H1 (cell line): ENCODE measurements around the gene CDRT4. TPM values are rescaled to one million over a fixed set of nuclear protein-coding genes. Genes with fewer than 3 reads are reported as not detected.

Experiments
- CTCF ChIA-PET: fragments of 300-600 bp; sonication (Branson Sonifier 250); formaldehyde crosslinking; loops from one replicate; lab custom pipeline; 2021; ENCODE audit not compliant: partially characterized antibody; lab: Charles Lee
- POLR2A ChIA-PET: fragments of 300-600 bp; sonication (Branson Sonifier 250); formaldehyde crosslinking; loops from one replicate; lab custom pipeline; 2021; ENCODE audit warnings: inconsistent platforms; ENCODE audit not compliant: partially characterized antibody; lab: Charles Lee
- DNase-seq, 2 experiments: peaks; one replicate each; pipeline versions ENCODE4 v3.0.0 to v3.0.0-alpha.2; 2010 to 2022; ENCODE audit warnings: low spot score in 2 of 2, low read depth in 1 of 2, mixed read lengths in 1 of 2
- FAIRE-seq: peaks from 2 replicates; lab custom pipeline; 2011; peaks lifted over from hg19 to GRCh38; lab: Jason Lieb, UNC
- H2AFZ ChIP-seq: 2 replicates; pipeline ENCODE4 v1.8.1; 2012; ENCODE audit warnings: low read length, inconsistent platforms
- H2AK5ac ChIP-seq: 2 replicates; pipeline ENCODE4 v1.6.1; 2013; ENCODE audit warnings: low read depth, low read length
- H2BK120ac ChIP-seq: replicated peaks from 2 replicates; pipeline ENCODE3; 2013; ENCODE audit warnings: low read depth, low read length, inconsistent platforms
- H2BK12ac ChIP-seq: 2 replicates; pipeline ENCODE4 v1.6.1; 2013; ENCODE audit warnings: low read depth, low read length
- H2BK15ac ChIP-seq: 2 replicates; pipeline ENCODE4 v1.6.1; 2013; ENCODE audit warnings: low read length
- H2BK20ac ChIP-seq: 2 replicates; pipeline ENCODE4 v1.6.1; 2013; ENCODE audit warnings: low read length
- H2BK5ac ChIP-seq: 2 replicates; pipeline ENCODE4 v1.6.1; 2013; ENCODE audit warnings: low read depth, low read length
- H3K14ac ChIP-seq: 2 replicates; pipeline ENCODE4 v1.6.1; 2013; ENCODE audit warnings: inconsistent platforms; ENCODE audit not compliant: insufficient read length
- H3K18ac ChIP-seq: 2 replicates; pipeline ENCODE4 v1.6.1; 2013; ENCODE audit warnings: low read length; ENCODE audit errors: extremely low read depth
- H3K23ac ChIP-seq: 2 replicates; pipeline ENCODE4 v1.6.1; 2013; ENCODE audit warnings: inconsistent platforms; ENCODE audit not compliant: insufficient read length
- H3K23me2 ChIP-seq: 2 replicates; pipeline ENCODE4 v1.6.1; 2013; ENCODE audit warnings: low read depth, low read length
- H3K27ac ChIP-seq: 2 replicates; pipeline ENCODE4 v1.6.1; 2011; ENCODE audit warnings: low read depth, low read length, inconsistent platforms
- H3K27me3 ChIP-seq, 4 experiments: replicated peaks in 1 of 4; 1 replicate in 1 of 4; 2 replicates in 3 of 4; pipeline versions ENCODE4 v1.6.1 to v1.8.1; 2011 to 2013; ENCODE audit warnings: low read length in 3 of 4, mild to moderate bottlenecking in 3 of 4, inconsistent platforms in 2 of 4, mixed read lengths in 2 of 4, moderate library complexity in 1 of 4; ENCODE audit not compliant: control insufficient read depth in 3 of 4, insufficient read depth in 3 of 4; ENCODE audit errors: extremely low read depth in 1 of 4
- H3K36me3 ChIP-seq, 4 experiments: 2 replicates each; pipeline versions ENCODE4 v1.6.1 to v1.8.1; 2011 to 2013; ENCODE audit warnings: mild to moderate bottlenecking in 4 of 4, low read length in 3 of 4, moderate library complexity in 2 of 4, control low read depth in 1 of 4, inconsistent platforms in 1 of 4; ENCODE audit not compliant: insufficient read depth in 4 of 4, control insufficient read depth in 2 of 4
- H3K4ac ChIP-seq: replicated peaks from 2 replicates; pipeline ENCODE3; 2013; ENCODE audit warnings: low read length, low read depth, mixed read lengths, inconsistent platforms; ENCODE audit not compliant: insufficient read length
- H3K4me1 ChIP-seq, 4 experiments: replicated peaks in 1 of 4; 1 replicate in 1 of 4; 2 replicates in 3 of 4; pipeline versions ENCODE4 v1.6.1 to v1.8.1; 2011 to 2013; ENCODE audit warnings: low read length in 3 of 4, inconsistent platforms in 2 of 4, mixed read lengths in 1 of 4; ENCODE audit not compliant: insufficient read depth in 4 of 4, control insufficient read depth in 3 of 4
- H3K4me2 ChIP-seq, 2 experiments: 2 replicates each; pipeline versions ENCODE4 v1.6.1 to v1.8.1; 2011 to 2013; ENCODE audit warnings: low read depth in 2 of 2, low read length in 2 of 2, control low read depth in 1 of 2, inconsistent platforms in 1 of 2, mild to moderate bottlenecking in 1 of 2; ENCODE audit not compliant: insufficient read depth in 1 of 2
- H3K4me3 ChIP-seq, 4 experiments: fragments of 200-600, 300-600 bp in 1 of 4; sonication (generic), shearing (Covaris generic), sonication (Bioruptor Twin) in 1 of 4; 2 replicates each; pipeline versions ENCODE4 v1.5.1 to v1.8.1; 2011 to 2016; ENCODE audit warnings: low read length in 4 of 4, low read depth in 3 of 4, control low read depth in 2 of 4, inconsistent platforms in 2 of 4, mild to moderate bottlenecking in 2 of 4, mixed read lengths in 1 of 4, moderate library complexity in 1 of 4; ENCODE audit not compliant: insufficient read depth in 2 of 4; ENCODE audit errors: extremely low read depth in 1 of 4
- H3K56ac ChIP-seq: replicated peaks from 2 replicates; pipeline ENCODE3; 2013; ENCODE audit warnings: low read depth, mild to moderate bottlenecking, mixed read lengths, low read length, inconsistent platforms; ENCODE audit not compliant: insufficient read length
- H3K79me1 ChIP-seq: 2 replicates; pipeline ENCODE4 v1.6.1; 2013; ENCODE audit warnings: low read depth, low read length, control low read depth
- H3K79me2 ChIP-seq, 2 experiments: 2 replicates each; pipeline versions ENCODE4 v1.6.1 to v1.8.1; 2012 to 2013; ENCODE audit warnings: low read length in 2 of 2, mild to moderate bottlenecking in 2 of 2, inconsistent platforms in 1 of 2; ENCODE audit not compliant: insufficient read depth in 2 of 2, control insufficient read depth in 1 of 2
- H3K9ac ChIP-seq, 4 experiments: replicated peaks in 1 of 4; 1 replicate in 1 of 4; 2 replicates in 3 of 4; pipeline versions ENCODE4 v1.6.1 to v1.8.1; 2011 to 2013; ENCODE audit warnings: low read depth in 3 of 4, low read length in 3 of 4, control low read depth in 2 of 4, mild to moderate bottlenecking in 2 of 4, moderate library complexity in 2 of 4, inconsistent platforms in 1 of 4; ENCODE audit errors: extremely low read depth in 1 of 4
- H3K9me3 ChIP-seq, 2 experiments: 2 replicates each; pipeline versions ENCODE4 v1.6.1 to v1.8.1; 2012 to 2013; ENCODE audit warnings: mild to moderate bottlenecking in 2 of 2, moderate library complexity in 2 of 2, control low read depth in 1 of 2, inconsistent platforms in 1 of 2, low read depth in 1 of 2, low read length in 1 of 2, mixed read lengths in 1 of 2; ENCODE audit not compliant: insufficient read depth in 2 of 2
- H4K20me1 ChIP-seq, 2 experiments: replicated peaks in 1 of 2; 2 replicates each; pipeline versions ENCODE3 to v1.8.1; 2011 to 2013; ENCODE audit warnings: inconsistent platforms in 2 of 2, low read length in 2 of 2, mild to moderate bottlenecking in 1 of 2; ENCODE audit not compliant: insufficient read depth in 2 of 2, control insufficient read depth in 1 of 2
- H4K5ac ChIP-seq: 2 replicates; pipeline ENCODE4 v1.6.1; 2013; ENCODE audit warnings: low read length, low read depth, mixed read lengths, inconsistent platforms; ENCODE audit not compliant: insufficient read length
- H4K8ac ChIP-seq: 2 replicates; pipeline ENCODE4 v1.8.0; 2013; ENCODE audit warnings: mild to moderate bottlenecking, moderate library complexity, low read length, inconsistent platforms; ENCODE audit not compliant: insufficient read depth; ENCODE audit errors: extremely low read depth
- H4K91ac ChIP-seq: replicated peaks from 2 replicates; pipeline ENCODE3; 2013; ENCODE audit warnings: low read length, mixed read lengths, inconsistent platforms; ENCODE audit not compliant: insufficient read length
- ASH2L ChIP-seq: fragments of 200-600, 300-600 bp; sonication (generic); IDR thresholded peaks from one replicate; pipeline ENCODE4 v1.7.1; 2017; ENCODE audit warnings: low read length
- BACH1 ChIP-seq: IDR thresholded peaks from 2 replicates; pipeline ENCODE4 v1.6.1; 2012; ENCODE audit warnings: low read length, improper control_type of control experiment
- CHD2 ChIP-seq: IDR thresholded peaks from 2 replicates; pipeline ENCODE4 v1.6.1; 2012; ENCODE audit warnings: low read length, improper control_type of control experiment
- MAFK ChIP-seq: IDR thresholded peaks from 2 replicates; pipeline ENCODE4 v1.6.1; 2012; ENCODE audit warnings: low read depth, mild to moderate bottlenecking, improper control_type of control experiment, low read length
- POLR2AphosphoS5 ChIP-seq: IDR thresholded peaks from 2 replicates; pipeline ENCODE4 v1.6.1; 2011; ENCODE audit warnings: low read depth, low read length
- POU5F1 ChIP-seq: IDR thresholded peaks from 2 replicates; pipeline ENCODE4 v1.6.1; 2011; ENCODE audit warnings: low read depth, mild to moderate bottlenecking, low read length, moderate library complexity
- RAD21 ChIP-seq, 2 experiments: IDR thresholded peaks in 1 of 2; conservative IDR thresholded peaks in 1 of 2; 2 replicates each; pipeline ENCODE4 v1.6.1; 2011; ENCODE audit warnings: low read depth in 2 of 2, low read length in 2 of 2, improper control_type of control experiment in 1 of 2, inconsistent platforms in 1 of 2, mild to moderate bottlenecking in 1 of 2, moderate library complexity in 1 of 2
- RNF2 ChIP-seq: fragments of 200-900, 300-1000 bp; sonication (generic); IDR thresholded peaks from 2 replicates; pipeline ENCODE4 v1.7.1; 2016; ENCODE audit warnings: borderline replicate concordance, low read depth, mild to moderate bottlenecking, antibody characterized with exemption, low read length; ENCODE audit not compliant: poor library complexity, severe bottlenecking; ENCODE audit errors: missing control alignments
- SIN3A ChIP-seq, 2 experiments: IDR thresholded peaks in 1 of 2; conservative IDR thresholded peaks in 1 of 2; 2 replicates each; pipeline ENCODE4 v1.6.1; 2011 to 2012; ENCODE audit warnings: low read length in 2 of 2, improper control_type of control experiment in 1 of 2, low read depth in 1 of 2, mild to moderate bottlenecking in 1 of 2
- SIX5 ChIP-seq: IDR thresholded peaks from 2 replicates; pipeline ENCODE4 v1.6.1; 2011; ENCODE audit warnings: mild to moderate bottlenecking, low read depth, low read length
- SRF ChIP-seq: IDR thresholded peaks from 2 replicates; pipeline ENCODE4 v1.6.1; 2011; ENCODE audit warnings: mild to moderate bottlenecking, low read depth, low read length, moderate library complexity
- TEAD4 ChIP-seq: IDR thresholded peaks from 2 replicates; pipeline ENCODE4 v1.6.1; 2012; ENCODE audit warnings: low read depth, low read length, inconsistent platforms, mixed read lengths
- YY1 ChIP-seq: IDR thresholded peaks from 2 replicates; pipeline ENCODE4 v1.6.1; 2011; ENCODE audit warnings: low read depth, mild to moderate bottlenecking, low read length
- WGBS, 2 experiments: shearing (Covaris generic) in 1 of 2; methylation state at CpG; one replicate each; pipeline versions ENCODE4 v1.1.6 to v1.1.7; 2013 to 2015; ENCODE audit warnings: low lambda C conversion rate in 2 of 2, mixed read lengths in 2 of 2, inconsistent platforms in 1 of 2, low coverage in 1 of 2, missing lambda C conversion rate in 1 of 2; ENCODE audit not compliant: insufficient replicate concordance in 2 of 2, insufficient coverage in 1 of 2, insufficient read length in 1 of 2; ENCODE audit errors: extremely low coverage in 1 of 2, missing lambda C conversion rate in 1 of 2; 5-methylcytosine and 5-hydroxymethylcytosine counted together
- polyA plus RNA-seq, 7 experiments: library from polyadenylated mRNA; depleted of rRNA in 3 of 7; stranded (reverse) in 5 of 7; unstranded in 2 of 7; fragments of >200 nt in 5 of 7; fragments of 200-250 nt in 2 of 7; gene quantifications; 1 replicate in 5 of 7; 2 replicates in 1 of 7; 4 replicates in 1 of 7; pipeline versions ENCODE4 v1.2.1 to v1.2.3, GENCODE V29; 2011 to 2013; ENCODE audit warnings: missing spikeins in 2 of 7, mixed read lengths in 2 of 7
- total RNA-seq: library from RNA; stranded (reverse); fragmentation: NEBNext Ultra II Directional; extraction: Animal tissue kit (Norgen Biotek cat#: 25700); gene quantifications from 2 replicates; pipeline ENCODE4 v1.2.1, GENCODE V29; 2021
- TF ChIP-seq, protein P1 (sequence below): IDR thresholded peaks from 2 replicates; pipeline ENCODE4 v1.6.1; 2011; ENCODE audit warnings: low read length, improper control_type of control experiment

The CDRT4 gene
- total and polyA plus RNA-seq, 2 of the 8 experiments (the other 6 are each of a cell fraction or from before 2014, with no cell fraction given), result 2.6 to 5.6 TPM

DNA sequence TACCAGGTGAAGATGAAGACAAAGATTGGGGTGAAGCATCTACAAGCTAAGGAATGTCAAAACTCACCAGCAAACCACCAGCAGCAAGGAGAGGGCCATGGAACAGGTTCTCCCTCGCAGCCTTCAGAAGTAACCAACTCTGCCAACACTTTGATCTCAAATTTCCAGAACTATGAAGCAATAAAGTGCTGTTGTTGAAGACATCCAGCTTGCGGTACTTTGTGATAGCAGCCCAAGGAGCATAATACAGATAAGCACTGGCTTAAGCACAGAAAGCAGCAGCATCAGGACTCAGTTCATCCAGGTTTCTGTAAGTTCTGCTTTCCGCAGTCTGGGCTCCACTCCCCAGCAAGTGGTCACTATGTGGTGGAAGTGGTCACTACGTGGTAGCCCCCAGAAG lies 16.0 kb upstream of the CDRT4 start:
- no peak overlapping the region for H3K23ac ChIP-seq
- H3K14ac ChIP-seq, result no peak overlapping the region
- H3K4ac ChIP-seq, result no peak overlapping the region
- H4K20me1 ChIP-seq, result no peaks in the 10 kb centered on the region
- no peak overlapping the region for H3K9ac ChIP-seq
- no peak overlapping the region for H3K18ac ChIP-seq
- no peak overlapping the region for H2BK5ac ChIP-seq
- no peak overlapping the region for H2BK12ac ChIP-seq
- POLR2A ChIA-PET, result no interaction called here
- no peak overlapping the region for H3K4me3 ChIP-seq
- H4K91ac ChIP-seq, result no peak overlapping the region
- peaks cover 0 to 3% (median 2%) of the 10 kb centered on the region in 4 experiments; a peak in 3 of 8 replicates for H3K36me3 ChIP-seq
- H3K4me1 ChIP-seq, result peaks cover 0 to 7% (median 2%) of the 10 kb centered on the region in 4 experiments; a peak in 4 of 7 replicates
- H4K5ac ChIP-seq, result no peak overlapping the region
- no peak overlapping the region for H2AK5ac ChIP-seq
- H3K9me3 ChIP-seq, result no peaks in the 10 kb centered on the region
- H4K8ac ChIP-seq, result no peak overlapping the region
- no peaks in the 10 kb centered on the region for H3K79me2 ChIP-seq
- H3K23me2 ChIP-seq, result no peaks in the 10 kb centered on the region
- no peak overlapping the region for H2BK15ac ChIP-seq
- CTCF ChIA-PET, result interaction anchor here (2.0 kb wide), 1 partner anchor 19 kb away, joined by 12 read pairs; no protein-coding TSS in a partner anchor
- H2BK20ac ChIP-seq, result no peak overlapping the region
- no peak overlapping the region for H3K4me2 ChIP-seq
- H3K79me1 ChIP-seq, result no peaks in the 10 kb centered on the region
- DNase-seq (no peak), FAIRE-seq (no peak)
- WGBS, 2 experiments, result 43% methylated on average over 4 of the region's 4 CpGs; no CpG with 5 or more reads in 1 of the 2 experiments
- no peak overlapping the region for H3K27ac ChIP-seq
- H2BK120ac ChIP-seq, result no peak overlapping the region
- no peak overlapping the region for H3K56ac ChIP-seq
- no peak overlapping the region for H2AFZ ChIP-seq
- H3K27me3 ChIP-seq, result no peaks in the 10 kb centered on the region
- TF ChIP-seq SIN3A (conservative IDR thresholded peaks at IDR 0.05 in 1 of 2, IDR thresholded peaks at IDR 0.05 in 1 of 2; ENCODE audit: low read depth in 1 of 2, low read length in 2 of 2) (no peak), RAD21 (IDR thresholded peaks at IDR 0.05 in 1 of 2, conservative IDR thresholded peaks at IDR 0.05 in 1 of 2; ENCODE audit: low read depth in 2 of 2, low read length in 2 of 2) (no peak), POLR2AphosphoS5 (no peak), POU5F1 (no peak), SIX5 (no peak), MAFK (no peak), RNF2 (no peak), ASH2L (no peak), TEAD4 (no peak), YY1 (no peak), BACH1 (no peak), CHD2 (no peak), SRF (no peak)
- TF ChIP-seq, protein P1, sequence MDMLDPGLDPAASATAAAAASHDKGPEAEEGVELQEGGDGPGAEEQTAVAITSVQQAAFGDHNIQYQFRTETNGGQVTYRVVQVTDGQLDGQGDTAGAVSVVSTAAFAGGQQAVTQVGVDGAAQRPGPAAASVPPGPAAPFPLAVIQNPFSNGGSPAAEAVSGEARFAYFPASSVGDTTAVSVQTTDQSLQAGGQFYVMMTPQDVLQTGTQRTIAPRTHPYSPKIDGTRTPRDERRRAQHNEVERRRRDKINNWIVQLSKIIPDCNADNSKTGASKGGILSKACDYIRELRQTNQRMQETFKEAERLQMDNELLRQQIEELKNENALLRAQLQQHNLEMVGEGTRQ, result no peak
